Parathyroid adenoma (tissue), 2 donors: ENCODE measurements around the gene SNX20.

ENCODE experiments used
- H2AFZ ChIP-seq: fragments of 300-600 bp; sonication (generic); one replicate; pipeline ENCODE4 v1.7.0; 2017; ENCODE audit warnings: antibody characterized with exemption, mild to moderate bottlenecking
- H3K27ac ChIP-seq: fragments of 300-600 bp; sonication (generic); one replicate; pipeline ENCODE4 v1.7.0; 2017
- H3K27me3 ChIP-seq: fragments of 300-600 bp; sonication (generic); one replicate; pipeline ENCODE4 v1.7.0; 2017; ENCODE audit warnings: low read length; ENCODE audit not compliant: control insufficient read depth, insufficient read depth
- H3K36me3 ChIP-seq: fragments of 300-600 bp; sonication (generic); one replicate; pipeline ENCODE4 v1.7.0; 2017; ENCODE audit warnings: low read length; ENCODE audit not compliant: control insufficient read depth, insufficient read depth
- H3K4me1 ChIP-seq: fragments of 300-600 bp; sonication (generic); one replicate; pipeline ENCODE4 v1.7.0; 2017; ENCODE audit warnings: control low read depth
- H3K4me2 ChIP-seq: fragments of 300-600 bp; sonication (generic); one replicate; pipeline ENCODE4 v1.7.0; 2017; ENCODE audit warnings: low read length
- H3K4me3 ChIP-seq: fragments of 300-600 bp; sonication (generic); one replicate; pipeline ENCODE4 v1.7.0; 2017; ENCODE audit warnings: low read depth, low read length
- H3K79me2 ChIP-seq: fragments of 300-600 bp; sonication (generic); one replicate; pipeline ENCODE4 v1.7.0; 2017; ENCODE audit warnings: control low read depth
- H3K9ac ChIP-seq: fragments of 300-600 bp; sonication (generic); one replicate; pipeline ENCODE4 v1.7.0; 2017; ENCODE audit warnings: mild to moderate bottlenecking
- H3K9me3 ChIP-seq: fragments of 300-600 bp; sonication (generic); one replicate; pipeline ENCODE4 v1.7.0; 2017; ENCODE audit warnings: low read length; ENCODE audit not compliant: control insufficient read depth
- CTCF ChIP-seq: fragments of 300-600 bp; sonication (generic); IDR thresholded peaks from one replicate; pipeline ENCODE4 v1.7.0; 2017; ENCODE audit warnings: antibody characterized with exemption, mild to moderate bottlenecking
- donor health status: primary hyperparathyroidism.

Gene SNX20

DNA sequence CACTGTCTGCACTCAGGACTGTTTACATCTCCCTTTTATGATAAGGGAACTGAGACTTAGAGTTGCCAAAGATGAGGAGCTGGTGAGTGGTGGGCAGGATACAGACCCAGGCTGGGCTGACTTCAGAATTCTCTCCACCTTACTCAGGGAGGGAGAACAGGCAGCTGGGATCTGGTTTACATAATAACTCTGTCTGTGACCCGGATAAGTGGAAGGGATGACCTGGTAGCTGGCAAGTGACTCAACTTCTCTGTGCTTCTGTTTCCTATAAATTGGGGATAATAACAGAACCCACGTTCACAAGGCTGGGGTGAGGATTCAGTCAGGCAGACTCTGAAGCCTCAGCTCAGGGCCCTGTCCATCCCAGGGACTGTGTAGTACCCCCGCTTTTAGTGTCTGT is 2.6 kb downstream of the SNX20 start:
- Histone ChIP-seq H3K9me3 (no peaks in the 10 kb centered on the region), H3K4me2 (no peak overlapping the region), H3K27me3 (no peaks in the 10 kb centered on the region), H3K4me1 (no peaks in the 10 kb centered on the region), H3K4me3 (no peak overlapping the region), H3K27ac (no peak overlapping the region), H3K9ac (no peak overlapping the region), H2AFZ (no peak overlapping the region), H3K36me3 (no peaks in the 10 kb centered on the region), H3K79me2 (no peaks in the 10 kb centered on the region)
- no peak for TF ChIP-seq CTCF

DNA sequence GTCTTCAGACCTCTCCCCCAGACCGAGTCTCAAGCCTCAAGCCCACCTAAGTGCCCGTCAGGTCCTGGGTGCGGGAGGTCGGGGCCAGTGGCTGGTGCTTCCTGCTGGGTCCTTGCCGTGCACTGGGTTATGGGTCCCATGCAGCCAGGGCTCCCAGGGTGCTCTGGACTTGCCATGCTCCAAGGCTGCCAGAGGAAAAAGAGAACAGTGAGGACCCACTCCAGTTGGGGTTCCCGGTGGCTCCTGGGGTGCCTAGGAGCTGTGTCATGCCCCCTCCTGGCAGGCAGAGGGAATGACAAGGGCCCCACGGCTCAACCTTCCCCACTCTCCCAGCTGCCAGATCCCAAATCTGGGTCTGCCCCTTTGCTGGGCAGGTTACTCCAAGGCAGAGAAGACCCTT is 3.8 kb downstream of the SNX20 start:
- no peak overlapping the region for H2AFZ ChIP-seq
- H3K27ac ChIP-seq, result no peak overlapping the region
- no peak overlapping the region for H3K4me3 ChIP-seq
- no peak overlapping the region for H3K4me2 ChIP-seq
- no peaks in the 10 kb centered on the region for H3K36me3 ChIP-seq
- H3K9ac ChIP-seq, result no peak overlapping the region
- no peaks in the 10 kb centered on the region for H3K79me2 ChIP-seq
- TF ChIP-seq CTCF, result no peak
- H3K27me3 ChIP-seq, result no peaks in the 10 kb centered on the region
- H3K4me1 ChIP-seq, result no peaks in the 10 kb centered on the region
- no peaks in the 10 kb centered on the region for H3K9me3 ChIP-seq

- Histone ChIP-seq H3K4me1 (no peaks in the 10 kb centered on the region), H3K4me3 (no peak overlapping the region), H2AFZ (no peak overlapping the region), H3K9ac (no peak overlapping the region), H3K4me2 (no peak overlapping the region), H3K27ac (no peak overlapping the region), H3K79me2 (no peaks in the 10 kb centered on the region), H3K9me3 (no peaks in the 10 kb centered on the region), H3K27me3 (no peaks in the 10 kb centered on the region), H3K36me3 (no peaks in the 10 kb centered on the region)
- no peak for TF ChIP-seq CTCF
Observed at GRCh38 chr16:50676684-50677225, 4.4 kb downstream of the SNX20 start.

GRCh38 chr16:50675686-50676610 is 5.2 kb downstream of the SNX20 start:
- Histone ChIP-seq H3K4me3 (no peak overlapping the region), H3K36me3 (no peaks in the 10 kb centered on the region)

More at GRCh38 chr16:50675686-50676610, 5.2 kb downstream of the SNX20 start:
- Histone ChIP-seq H2AFZ (no peak overlapping the region), H3K27me3 (no peaks in the 10 kb centered on the region), H3K4me2 (no peak overlapping the region), H3K27ac (no peak overlapping the region), H3K79me2 (no peaks in the 10 kb centered on the region), H3K9ac (no peak overlapping the region), H3K4me1 (no peaks in the 10 kb centered on the region), H3K9me3 (no peaks in the 10 kb centered on the region)
- no peak for TF ChIP-seq CTCF
